CD4-positive, alpha-beta T cell treated with Interleukin-17A for 1 hour (primary cell): ENCODE measurements around the gene PLEKHA8.
"Not testable (repeated sequence)": the region's sequence is repeated elsewhere in the genome, so short reads cannot be mapped to it uniquely, and the experiment has no call there.

ENCODE experiments used
- DNase-seq: peaks from one replicate; pipeline ENCODE4 v3.0.0-alpha.2; 2020

The PLEKHA8 gene

GRCh38 chr7:30068117-30068516 lies 39.9 kb downstream of the PLEKHA8 start:
- no peak for DNase-seq

GRCh38 chr7:30069096-30069867 lies 41.1 kb downstream of the PLEKHA8 start:
- DNase-seq: no peak

- DNase-seq: no peak
Observed at GRCh38 chr7:30070052-30070451, 41.8 kb downstream of the PLEKHA8 start.

- no peak for DNase-seq
Observed at GRCh38 chr7:30072735-30073134, 44.5 kb downstream of the PLEKHA8 start.

GRCh38 chr7:30074422-30075030 lies 46.3 kb downstream of the PLEKHA8 start:
- DNase-seq: peak; percentile 26

- DNase-seq: no peak
Observed at GRCh38 chr7:30076411-30076810, 48.2 kb downstream of the PLEKHA8 start.

GRCh38 chr7:30078280-30078679 lies 50.1 kb downstream of the PLEKHA8 start:
- DNase-seq: no peak

GRCh38 chr7:30079880-30080279 lies 51.7 kb downstream of the PLEKHA8 start:
- no peak for DNase-seq

GRCh38 chr7:30080818-30081217 lies 52.6 kb downstream of the PLEKHA8 start:
- no peak for DNase-seq

GRCh38 chr7:30082686-30083085 lies 54.5 kb downstream of the PLEKHA8 start:
- no peak for DNase-seq

GRCh38 chr7:30083334-30083733 lies 55.1 kb downstream of the PLEKHA8 start:
- DNase-seq: no peak

GRCh38 chr7:30084212-30084611 lies 56.0 kb downstream of the PLEKHA8 start:
- DNase-seq: no peak

- DNase-seq: no peak
Observed at GRCh38 chr7:30086529-30086928, 58.3 kb downstream of the PLEKHA8 start.

- no peak for DNase-seq
Observed at GRCh38 chr7:30087371-30087770, 59.2 kb downstream of the PLEKHA8 start.

GRCh38 chr7:30088362-30088761 lies 60.1 kb downstream of the PLEKHA8 start:
- no peak for DNase-seq

- no peak for DNase-seq
Observed at GRCh38 chr7:30090111-30090510, 61.9 kb downstream of the PLEKHA8 start.

- DNase-seq: no peak
Observed at GRCh38 chr7:30091491-30091912, 63.3 kb downstream of the PLEKHA8 start.

GRCh38 chr7:30091987-30092386 lies 63.8 kb downstream of the PLEKHA8 start:
- no peak for DNase-seq

- DNase-seq: no peak
Observed at GRCh38 chr7:30093420-30093952, 65.3 kb downstream of the PLEKHA8 start.

GRCh38 chr7:30098599-30098998 lies 70.4 kb downstream of the PLEKHA8 start:
- not testable (repeated sequence) for DNase-seq

- no peak for DNase-seq
Observed at GRCh38 chr7:30102281-30102680, 74.1 kb downstream of the PLEKHA8 start.

GRCh38 chr7:30104157-30104556 lies 75.9 kb downstream of the PLEKHA8 start:
- no peak for DNase-seq

- no peak for DNase-seq
Observed at GRCh38 chr7:30112103-30112713, 84.0 kb downstream of the PLEKHA8 start.

GRCh38 chr7:30113144-30113543 lies 84.9 kb downstream of the PLEKHA8 start:
- no peak for DNase-seq
